GM23338 (cell line): ENCODE results near the gene ZBTB46. TPM values are rescaled to one million over a fixed set of nuclear protein-coding genes. Genes with fewer than 3 reads are reported as not detected.
"Not testable (repeated sequence)": the region's sequence is repeated elsewhere in the genome, so short reads cannot be mapped to it uniquely, and the experiment has no call there.

Experiments
- ATAC-seq: fragments of 200-7000 bp; cut with Tn5 transposase; 3 replicates; pipeline ENCODE4 v1.9.1; 2020
- DNase-seq: peaks from one replicate; pipeline ENCODE4 v3.0.0-alpha.2; 2015; ENCODE audit warnings: low spot score
- H2AFZ ChIP-seq: fragments of 200-600 bp; sonication (generic); 2 replicates; pipeline ENCODE4 v1.8.0; 2016; ENCODE audit warnings: antibody characterized with exemption, mild to moderate bottlenecking, moderate library complexity
- H3F3A ChIP-seq: fragments of 200-600 bp; sonication (generic); replicated peaks from 2 replicates; pipeline ENCODE4 v1.8.0; 2017; ENCODE audit warnings: antibody characterized with exemption, mixed run types, low read depth
- H3K27ac ChIP-seq: fragments of 200-600 bp; sonication (generic); 2 replicates; pipeline ENCODE4 v1.6.1; 2016; ENCODE audit warnings: low read depth
- H3K27me3 ChIP-seq: fragments of 200-600 bp; sonication (generic); 2 replicates; pipeline ENCODE4 v1.8.0; 2016; ENCODE audit warnings: mild to moderate bottlenecking, mixed run types, moderate library complexity; ENCODE audit not compliant: insufficient read depth
- H3K36me3 ChIP-seq: fragments of 200-600 bp; sonication (generic); 2 replicates; pipeline ENCODE4 v1.8.0; 2016; ENCODE audit warnings: mild to moderate bottlenecking; ENCODE audit not compliant: insufficient read depth
- H3K4me1 ChIP-seq: fragments of 200-600 bp; sonication (generic); 2 replicates; pipeline ENCODE4 v1.8.0; 2016; ENCODE audit warnings: mild to moderate bottlenecking, moderate library complexity; ENCODE audit not compliant: insufficient read depth
- H3K4me2 ChIP-seq: fragments of 200-600 bp; sonication (generic); 2 replicates; pipeline ENCODE4 v1.7.1; 2017; ENCODE audit warnings: mixed run types
- H3K4me3 ChIP-seq: fragments of 200-600 bp; sonication (generic); 2 replicates; pipeline ENCODE4 v1.6.1; 2016; ENCODE audit warnings: mixed run types
- H3K79me2 ChIP-seq: fragments of 200-600 bp; sonication (generic); replicated peaks from 2 replicates; pipeline ENCODE4 v1.8.0; 2017; ENCODE audit warnings: mild to moderate bottlenecking; ENCODE audit not compliant: insufficient read depth
- H3K9me2 ChIP-seq: fragments of 200-600 bp; sonication (generic); 2 replicates; pipeline ENCODE4 v1.8.0; 2017; ENCODE audit not compliant: insufficient read depth
- H4K20me1 ChIP-seq: fragments of 200-600 bp; sonication (generic); replicated peaks from 2 replicates; pipeline ENCODE4 v1.8.0; 2017; ENCODE audit warnings: mild to moderate bottlenecking; ENCODE audit not compliant: insufficient read depth
- H3K27ac Mint-ChIP-seq: 2 replicates; pipeline ENCODE4 v1.8.0; 2020; ENCODE audit warnings: inconsistent platforms, mild to moderate bottlenecking, moderate library complexity, mixed read lengths
- H3K27me3 Mint-ChIP-seq: 3 replicates; pipeline ENCODE4 v1.8.0; 2022; ENCODE audit warnings: low read depth, mild to moderate bottlenecking, moderate library complexity, mixed read lengths, inconsistent platforms; ENCODE audit not compliant: insufficient read depth, poor library complexity
- H3K36me3 Mint-ChIP-seq: 3 replicates; pipeline ENCODE4 v1.8.0; 2021; ENCODE audit warnings: low read depth, mild to moderate bottlenecking, inconsistent platforms, moderate library complexity, mixed read lengths
- H3K4me1 Mint-ChIP-seq: 3 replicates; pipeline ENCODE4 v1.8.0; 2020; ENCODE audit warnings: mild to moderate bottlenecking, inconsistent platforms, mixed read lengths
- H3K4me3 Mint-ChIP-seq: 3 replicates; pipeline ENCODE4 v1.8.0; 2021; ENCODE audit warnings: moderate library complexity, mild to moderate bottlenecking, inconsistent platforms, mixed read lengths
- H3K9me3 Mint-ChIP-seq: 3 replicates; pipeline ENCODE4 v1.8.0; 2020; ENCODE audit warnings: moderate library complexity, mild to moderate bottlenecking, inconsistent platforms, mixed read lengths
- EZH2 ChIP-seq: fragments of 200-600 bp; sonication (generic); IDR thresholded peaks from one replicate; pipeline ENCODE4 v1.8.0; 2017; ENCODE audit warnings: antibody characterized with exemption, mild to moderate bottlenecking, low read depth; ENCODE audit not compliant: unreplicated experiment
- polyA plus RNA-seq: library from polyadenylated mRNA; unstranded; fragments of >200 nt; fragmentation: Nextera tagmentation; extraction: Ambion mirVana; gene quantifications from 2 replicates; pipeline ENCODE4 v1.2.1, GENCODE V29; 2016
- total RNA-seq: library from RNA; depleted of rRNA; stranded (reverse); fragments of >200 nt; shearing (Covaris generic); gene quantifications from 2 replicates; pipeline ENCODE4 v1.2.3, GENCODE V29; 2014

Gene ZBTB46
- total and polyA plus RNA-seq, 2 experiments from 2014 or later, result 3.2 to 26.9 TPM

GRCh38 chr20:63802469-63803240 is 28.4 kb downstream of the ZBTB46 start (continued):
- no peak for TF ChIP-seq EZH2

GRCh38 chr20:63801174-63801573 is 29.9 kb downstream of the ZBTB46 start:
- DNase-seq, H3K4me3 Mint-ChIP-seq, H3K36me3 ChIP-seq, H3K27ac Mint-ChIP-seq, H3F3A ChIP-seq, H3K27me3 ChIP-seq, H3K27me3 Mint-ChIP-seq, H3K9me3 Mint-ChIP-seq, H3K27ac ChIP-seq, H3K79me2 ChIP-seq, H3K9me2 ChIP-seq, H3K4me1 ChIP-seq, ATAC-seq, H3K4me2 ChIP-seq, H3K4me3 ChIP-seq, H3K4me1 Mint-ChIP-seq, H2AFZ ChIP-seq: not testable (repeated sequence)
- peaks cover 15% of the 10 kb centered on the region for H4K20me1 ChIP-seq
- H3K36me3 Mint-ChIP-seq, result peaks cover 20% of the 10 kb centered on the region

- H3K4me1 Mint-ChIP-seq, H2AFZ ChIP-seq, H3K27ac ChIP-seq, H3K4me3 ChIP-seq, ATAC-seq, H3K27ac Mint-ChIP-seq, H3F3A ChIP-seq, H3K4me2 ChIP-seq, H3K9me3 Mint-ChIP-seq, H3K9me2 ChIP-seq, H3K36me3 ChIP-seq, H3K27me3 ChIP-seq, H3K27me3 Mint-ChIP-seq, H3K4me1 ChIP-seq, H3K79me2 ChIP-seq, H3K4me3 Mint-ChIP-seq, DNase-seq: not testable (repeated sequence)
- H4K20me1 ChIP-seq, result peaks cover 15% of the 10 kb centered on the region
- peaks cover 20% of the 10 kb centered on the region for H3K36me3 Mint-ChIP-seq
These were observed 30.7 kb downstream of the ZBTB46 start for GRCh38 chr20:63800411-63800810.

GRCh38 chr20:63799127-63799526 is 31.9 kb downstream of the ZBTB46 start:
- not testable (repeated sequence) for H3K4me1 ChIP-seq, H3K9me3 Mint-ChIP-seq, H3K36me3 ChIP-seq, H3K79me2 ChIP-seq, H3K4me2 ChIP-seq, ATAC-seq, H2AFZ ChIP-seq, DNase-seq, H3K27me3 Mint-ChIP-seq, H3F3A ChIP-seq, H3K4me3 Mint-ChIP-seq, H3K4me3 ChIP-seq, H3K27ac Mint-ChIP-seq, H3K4me1 Mint-ChIP-seq, H3K9me2 ChIP-seq, H3K27ac ChIP-seq, H3K27me3 ChIP-seq
- H4K20me1 ChIP-seq, result peaks cover 12% of the 10 kb centered on the region
- H3K36me3 Mint-ChIP-seq, result peaks cover 20% of the 10 kb centered on the region

- not testable (repeated sequence) for H3K27ac Mint-ChIP-seq, H3K27ac ChIP-seq, H3K4me1 Mint-ChIP-seq, H3K36me3 ChIP-seq, H3K4me3 Mint-ChIP-seq, H3K4me2 ChIP-seq, H3F3A ChIP-seq, H3K27me3 Mint-ChIP-seq, H3K27me3 ChIP-seq, H3K4me1 ChIP-seq, ATAC-seq, H3K9me3 Mint-ChIP-seq, H3K4me3 ChIP-seq, H3K9me2 ChIP-seq, H2AFZ ChIP-seq, H4K20me1 ChIP-seq, DNase-seq
- peaks cover 20% of the 10 kb centered on the region for H3K36me3 Mint-ChIP-seq
- H3K79me2 ChIP-seq, result peaks cover 13% of the 10 kb centered on the region
These were observed 33.9 kb downstream of the ZBTB46 start for GRCh38 chr20:63797175-63797574.
